Measurements from ENCODE around the gene EMSY.
"Not testable (repeated sequence)": the region's sequence is repeated elsewhere in the genome, so short reads cannot be mapped to it uniquely, and the experiment has no call there.

EMSY gene

GRCh38 chr11:76524919-76525318, 80.1 kb downstream of the EMSY start:
- no peak for DNase-seq

- no peak for DNase-seq
Observed at GRCh38 chr11:76526878-76527277, 82.1 kb downstream of the EMSY start.

- no peak for DNase-seq
Observed at GRCh38 chr11:76542436-76542835, 97.6 kb downstream of the EMSY start.

DNA sequence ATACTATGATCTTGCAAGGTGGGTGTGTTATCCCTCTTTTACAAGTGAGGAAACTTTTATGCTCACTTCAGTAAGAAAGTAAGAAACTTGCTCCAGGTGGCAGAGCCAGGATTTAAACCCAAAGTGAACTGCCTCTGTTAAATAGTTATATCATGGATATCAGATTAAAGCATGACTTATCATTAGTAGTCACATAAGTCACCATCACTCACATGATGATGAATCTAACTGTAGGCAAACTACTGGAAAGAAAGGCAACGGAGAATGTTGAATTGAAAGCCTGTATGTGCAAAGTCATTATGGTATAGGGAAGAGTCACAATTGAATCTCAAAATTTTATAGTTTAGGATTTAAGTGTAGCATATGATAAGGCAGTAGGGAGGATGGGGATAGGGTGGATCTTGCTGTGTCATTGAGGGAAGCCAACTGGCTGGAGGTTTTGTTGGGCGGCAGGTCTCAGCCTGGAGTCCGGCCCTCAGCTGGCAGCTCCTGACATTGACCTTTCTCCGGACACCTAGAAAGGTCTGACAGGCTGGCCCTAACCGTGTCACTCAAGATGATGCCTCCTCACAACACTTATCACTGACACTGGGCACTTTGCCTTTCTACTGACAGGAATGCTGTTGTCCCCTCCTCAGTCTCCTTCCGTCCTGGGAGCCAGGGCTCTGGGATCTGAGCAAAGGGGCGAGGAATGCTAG, 98.3 kb downstream of the EMSY start:
- DNase-seq: no peak

DNA sequence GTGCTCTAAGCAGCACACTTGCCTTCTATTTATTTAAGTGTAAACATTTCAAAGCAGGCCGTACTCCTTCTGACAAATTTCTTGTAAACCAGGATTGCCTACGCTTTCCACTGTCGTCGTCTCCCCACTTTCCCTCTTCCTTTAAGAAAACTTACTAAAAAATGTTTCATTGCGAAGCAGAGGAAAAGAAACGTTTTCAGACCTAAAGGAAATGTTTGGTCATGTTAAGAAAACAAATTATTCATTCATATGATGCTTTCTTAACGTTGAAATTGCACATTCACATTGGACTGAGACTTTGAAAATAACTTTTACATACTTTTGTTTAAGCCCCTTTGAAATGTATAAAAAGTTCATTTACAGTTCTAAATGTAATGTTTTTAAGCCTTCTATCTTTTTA, 106.0 kb downstream of the EMSY start:
- no peak for DNase-seq

- DNase-seq: no peak
Observed at GRCh38 chr11:76551400-76551799, 106.6 kb downstream of the EMSY start.

DNA sequence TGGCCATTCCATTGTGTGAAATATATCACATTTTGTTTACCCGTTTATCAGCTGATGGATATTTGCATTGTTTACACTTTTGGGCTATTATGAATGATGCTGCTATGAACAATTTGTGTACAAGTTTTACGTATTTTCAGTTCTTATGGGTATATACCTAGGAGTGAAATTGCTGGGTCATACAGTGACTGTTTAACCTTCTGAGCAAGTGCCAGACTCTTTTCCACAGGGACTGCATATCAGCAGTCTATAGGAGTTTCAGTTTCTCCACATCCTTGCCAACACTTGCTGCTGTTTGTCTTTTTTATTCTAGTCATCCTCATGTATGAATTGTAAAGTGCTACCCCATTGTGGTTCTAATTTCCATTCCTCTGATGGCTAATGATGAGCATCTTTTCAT, 108.2 kb downstream of the EMSY start:
- no peak for DNase-seq

DNA sequence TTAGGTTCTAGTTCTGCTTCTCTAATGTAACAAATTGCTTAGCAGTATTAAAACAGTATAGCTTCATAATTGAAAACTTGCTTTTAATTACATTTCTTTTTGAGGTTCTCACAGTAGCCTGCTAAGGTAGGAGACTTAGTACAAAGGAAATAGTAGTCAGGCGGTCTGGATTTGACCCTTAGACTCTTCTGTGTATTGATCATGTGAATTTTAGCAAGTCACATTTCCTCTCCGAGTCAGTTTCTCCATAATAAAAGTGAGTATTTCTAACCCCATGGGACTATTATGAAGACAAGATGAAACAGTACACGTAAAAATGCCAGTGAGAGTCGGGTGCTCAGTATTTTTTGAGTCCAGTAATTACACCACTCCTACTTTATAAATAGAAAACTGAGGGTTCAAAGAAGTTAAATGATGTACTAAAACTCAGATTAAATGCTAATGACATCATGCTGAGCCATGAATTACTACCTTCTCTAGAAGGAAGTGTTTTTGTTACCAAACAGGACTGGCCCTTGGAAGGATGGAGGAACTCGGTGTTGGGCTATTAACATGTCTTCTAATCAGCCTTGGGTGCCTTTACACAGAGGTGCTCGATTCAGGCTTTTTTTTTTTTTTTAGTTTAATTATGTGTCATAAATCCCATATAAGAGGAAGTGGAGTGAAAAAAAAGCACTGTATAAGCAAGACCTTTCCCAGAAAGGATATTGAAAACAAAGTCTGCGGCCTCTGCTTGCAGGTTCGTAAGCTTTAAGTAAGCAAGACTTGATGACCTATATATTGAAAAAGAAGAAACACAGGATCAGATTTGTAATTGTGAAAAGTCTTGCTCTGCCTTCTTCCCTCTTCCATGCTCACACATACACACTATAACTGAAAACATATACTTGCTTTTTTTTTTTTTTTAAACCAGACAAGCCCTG, 109.0 kb downstream of the EMSY start:
- DNase-seq: no peak

- DNase-seq: no peak
Observed at GRCh38 chr11:76554767-76555166, 109.9 kb downstream of the EMSY start.

DNA sequence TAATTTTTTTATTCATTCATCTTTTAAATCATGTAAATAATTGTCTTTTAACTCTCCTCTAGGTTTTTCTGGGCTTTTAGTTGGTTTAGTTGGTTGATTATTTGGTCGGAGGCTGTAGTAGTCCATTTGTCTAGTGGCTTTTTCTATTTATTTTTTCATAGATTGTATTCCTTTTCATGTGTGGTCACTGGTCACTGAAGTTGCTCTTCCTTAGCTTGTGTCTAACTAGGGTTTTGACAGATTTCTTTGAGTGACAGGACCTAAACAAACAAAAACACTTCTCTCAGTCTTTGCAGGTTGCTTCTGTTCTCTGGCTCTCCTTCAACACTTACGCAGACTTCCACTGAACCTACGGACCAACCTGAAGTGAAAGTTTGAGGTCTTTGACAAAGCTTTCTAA, 112.6 kb downstream of the EMSY start:
- no peak for DNase-seq

DNA sequence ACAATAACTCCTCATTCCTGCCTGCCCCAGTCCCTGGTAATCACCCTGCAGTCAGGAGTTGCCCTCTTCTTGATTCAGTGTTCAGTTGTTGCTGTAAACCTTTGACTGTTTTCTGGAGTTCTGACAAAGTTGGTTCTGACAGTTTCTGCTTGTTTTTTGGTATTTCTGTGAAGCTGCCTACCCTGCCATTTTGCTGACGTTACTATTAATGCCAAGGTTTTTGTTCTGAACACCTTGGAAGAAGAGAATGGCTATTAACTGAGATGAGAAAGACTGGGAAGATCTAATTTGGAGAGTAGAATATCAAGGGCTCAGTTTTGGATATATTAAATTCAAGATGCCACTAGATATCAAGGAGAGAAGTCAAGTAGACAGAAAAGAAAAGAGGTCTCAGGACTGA, 113.7 kb downstream of the EMSY start:
- DNase-seq: no peak

GRCh38 chr11:76558891-76559290, 114.1 kb downstream of the EMSY start:
- no peak for DNase-seq

DNA sequence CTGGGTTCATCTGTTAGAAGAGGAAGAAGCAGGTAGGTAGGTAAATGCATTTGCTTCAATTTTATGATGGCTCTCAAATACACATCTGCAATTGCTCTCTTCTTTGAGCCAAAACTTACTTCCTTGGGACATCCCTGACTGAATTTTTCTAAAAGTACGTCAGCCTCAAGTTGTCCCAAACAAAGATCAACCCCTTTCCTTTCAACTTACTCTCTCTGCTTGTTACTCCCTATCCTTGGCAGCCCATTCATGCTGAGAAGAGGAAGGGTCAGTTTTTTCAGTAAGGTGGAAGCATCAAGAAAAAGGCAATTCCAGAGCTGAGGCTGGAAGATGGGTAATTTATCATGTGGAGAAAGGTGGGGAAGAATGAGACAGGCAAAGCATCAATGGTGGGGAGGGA, 114.5 kb downstream of the EMSY start:
- no peak for DNase-seq

GRCh38 chr11:76560219-76560618, 115.4 kb downstream of the EMSY start:
- no peak for DNase-seq

DNA sequence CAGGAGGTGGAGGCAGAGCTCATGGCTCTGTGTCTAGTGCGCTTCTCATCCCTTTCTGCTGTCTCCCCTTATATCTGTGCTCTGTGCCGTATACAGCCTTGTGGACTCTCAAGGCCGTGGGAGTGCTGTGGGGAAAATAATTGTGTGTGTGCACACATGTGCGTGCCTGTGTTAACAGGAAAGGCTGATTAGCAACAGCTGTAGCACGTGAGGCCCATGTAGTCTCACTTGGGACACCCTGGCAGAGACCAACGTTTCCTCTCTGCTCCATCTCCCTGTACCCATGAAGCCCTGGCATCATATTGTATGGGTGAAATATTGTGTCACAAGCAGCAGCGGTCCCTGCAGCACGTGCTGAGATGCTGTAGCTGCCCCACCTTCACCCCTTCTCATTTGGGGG, 116.4 kb downstream of the EMSY start:
- DNase-seq: no peak

DNA sequence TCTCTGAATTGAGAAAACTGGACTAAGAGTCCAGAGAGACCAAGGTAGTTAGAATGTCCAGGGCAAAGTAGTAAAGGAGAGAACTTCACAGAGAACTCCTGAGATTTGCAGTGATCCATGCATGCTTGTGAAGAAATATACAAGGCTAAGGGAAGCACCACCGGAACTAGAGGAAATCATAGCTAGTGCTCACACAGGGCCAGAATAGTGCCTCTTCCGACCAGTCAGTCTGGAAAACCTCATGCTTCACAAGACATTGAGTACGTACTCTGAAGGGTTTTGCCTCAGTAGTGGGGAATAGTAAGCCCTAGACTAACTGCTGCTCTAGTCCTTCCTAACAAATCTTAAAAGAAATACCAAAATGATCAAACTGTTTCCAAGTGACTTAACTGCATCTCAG, 117.7 kb downstream of the EMSY start:
- no peak for DNase-seq

- DNase-seq: no peak
Observed at GRCh38 chr11:76564364-76564763, 119.5 kb downstream of the EMSY start.

GRCh38 chr11:76566811-76567210, 122.0 kb downstream of the EMSY start:
- DNase-seq: no peak

DNA sequence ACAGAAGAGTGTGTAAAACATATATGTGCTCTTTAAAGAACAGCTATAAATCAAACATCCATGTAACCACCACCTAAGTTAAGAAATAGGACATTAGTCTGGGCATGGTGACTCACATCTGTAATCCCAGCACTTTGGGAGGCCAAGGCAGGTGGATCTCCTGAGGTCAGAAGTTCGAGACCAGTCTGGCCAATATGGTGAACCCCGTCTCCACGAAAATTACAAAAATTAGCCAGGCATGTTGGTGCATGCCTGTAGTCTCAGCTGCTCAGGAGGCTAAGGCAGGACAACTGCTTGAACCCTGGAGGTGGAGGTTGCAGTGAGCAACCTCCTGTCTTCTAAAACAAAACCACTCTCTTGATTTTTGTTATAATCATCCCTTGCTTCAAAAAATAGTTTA, 122.4 kb downstream of the EMSY start:
- no peak for DNase-seq

- no peak for DNase-seq
Observed at GRCh38 chr11:76568139-76568538, 123.3 kb downstream of the EMSY start.

GRCh38 chr11:76568621-76569020, 123.8 kb downstream of the EMSY start:
- no peak for DNase-seq

DNA sequence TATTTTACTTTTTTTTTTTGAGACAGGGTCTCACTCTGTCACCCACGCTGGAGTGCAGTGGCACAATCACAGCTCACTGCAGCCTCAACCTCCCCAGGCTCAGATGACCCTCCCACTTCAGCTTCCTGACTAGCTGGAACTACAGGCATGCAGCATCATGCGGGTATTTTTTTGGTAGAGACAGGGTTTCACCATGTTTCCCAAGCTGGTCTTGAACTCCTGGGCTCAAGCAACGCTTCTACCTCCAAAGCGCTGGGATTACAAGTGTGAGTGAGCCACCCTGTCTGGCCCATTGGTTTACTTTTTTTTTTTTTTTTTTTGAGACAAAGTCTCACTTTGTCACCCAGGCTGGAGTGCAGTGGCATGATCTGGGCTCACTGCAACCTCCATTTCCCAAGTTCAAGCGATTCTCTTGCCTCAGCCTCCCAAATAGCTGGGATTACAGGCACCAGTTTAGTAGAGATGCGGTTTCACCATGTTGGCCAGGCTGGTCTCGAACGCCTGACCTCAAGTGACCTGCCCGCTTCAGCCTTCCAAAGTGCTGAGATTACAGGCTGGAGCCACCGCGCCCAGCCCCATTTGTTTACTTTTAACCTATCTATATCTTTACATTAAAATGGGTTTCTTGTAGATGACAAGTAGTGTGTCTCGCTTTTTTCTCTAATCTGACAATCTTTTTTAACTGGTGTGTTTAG, 127.5 kb downstream of the EMSY start:
- DNase-seq: not testable (repeated sequence)

- no peak for DNase-seq
Observed at GRCh38 chr11:76574406-76574805, 129.6 kb downstream of the EMSY start.

DNA sequence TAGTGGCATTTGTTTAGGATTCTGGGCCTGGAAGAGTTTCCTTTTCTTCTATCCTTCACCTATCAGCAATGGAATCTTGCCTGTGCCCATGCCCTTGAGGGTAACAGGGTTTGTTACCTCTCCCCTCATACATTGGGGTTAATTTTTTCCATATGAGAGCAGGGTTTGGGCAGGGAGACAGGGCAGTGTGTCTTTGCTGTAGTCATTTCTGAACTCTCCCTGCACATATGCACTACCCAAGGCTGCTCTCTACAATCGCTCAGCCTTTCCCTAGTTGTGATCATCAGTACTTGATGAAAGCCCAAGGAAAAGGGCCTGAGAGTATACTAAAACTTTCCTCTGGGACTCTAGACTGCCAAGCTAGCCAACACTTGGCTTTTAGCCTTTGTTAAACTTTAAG, 130.1 kb downstream of the EMSY start:
- DNase-seq: no peak
